Measurements from ENCODE around the gene GRAMD2B.

GRAMD2B gene

DNA sequence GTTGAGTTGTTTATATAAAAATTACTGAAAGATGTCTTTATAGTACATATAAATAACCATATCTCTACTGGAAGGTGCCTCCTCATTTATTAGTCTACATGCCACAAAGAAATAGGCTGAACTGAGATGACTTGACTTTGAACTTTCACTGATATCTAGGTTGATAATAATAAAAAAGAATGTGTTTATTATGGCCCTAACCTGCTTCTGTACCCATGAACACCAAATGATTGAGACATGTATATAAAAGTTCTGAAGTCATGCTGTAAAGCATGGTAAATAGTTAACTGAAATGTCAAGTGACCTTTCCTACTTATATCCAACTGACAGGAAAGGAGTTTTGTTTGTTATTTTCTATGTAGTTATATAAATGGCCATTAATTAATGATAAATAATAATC is 33.2 kb upstream of the GRAMD2B start:
- no peak overlapping the region for H3K9ac ChIP-seq (ENCODE audit: low read depth, low read length, poor library complexity, severe bottlenecking)

DNA sequence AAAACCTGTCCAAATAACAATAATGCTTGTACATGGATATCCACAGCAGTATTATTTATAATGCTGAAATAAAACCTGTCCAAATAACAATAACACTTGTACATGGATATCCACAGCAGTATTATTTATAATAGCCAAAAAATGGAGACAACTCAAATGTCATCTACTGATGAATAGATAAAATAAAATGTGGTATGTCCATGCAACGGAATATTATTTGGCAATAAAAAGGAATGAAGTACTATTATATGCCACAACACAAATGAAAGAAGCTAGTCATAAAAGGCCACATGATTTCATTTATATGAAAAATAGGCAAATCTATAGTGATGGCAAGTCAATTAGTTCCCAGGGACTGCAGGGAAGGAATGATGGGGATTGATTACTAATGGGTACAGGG is 31.8 kb upstream of the GRAMD2B start:
- H3K9me2 ChIP-seq (replicated peaks; ENCODE audit: low read depth, low read length): no peaks in the 10 kb centered on the region
- no peaks in the 10 kb centered on the region for H4K20me1 ChIP-seq (ENCODE audit: insufficient read depth, low read length, poor library complexity, severe bottlenecking)
- H3K4me3 ChIP-seq (ENCODE audit: low read length, poor library complexity, severe bottlenecking): no peak overlapping the region
- H3F3A ChIP-seq (ENCODE audit: low read depth): no peaks in the 10 kb centered on the region
- TF ChIP-seq EZH2phosphoT487 (IDR thresholded peaks at IDR 0.05; ENCODE audit: borderline replicate concordance): no peak
- TF ChIP-seq, protein P1, sequence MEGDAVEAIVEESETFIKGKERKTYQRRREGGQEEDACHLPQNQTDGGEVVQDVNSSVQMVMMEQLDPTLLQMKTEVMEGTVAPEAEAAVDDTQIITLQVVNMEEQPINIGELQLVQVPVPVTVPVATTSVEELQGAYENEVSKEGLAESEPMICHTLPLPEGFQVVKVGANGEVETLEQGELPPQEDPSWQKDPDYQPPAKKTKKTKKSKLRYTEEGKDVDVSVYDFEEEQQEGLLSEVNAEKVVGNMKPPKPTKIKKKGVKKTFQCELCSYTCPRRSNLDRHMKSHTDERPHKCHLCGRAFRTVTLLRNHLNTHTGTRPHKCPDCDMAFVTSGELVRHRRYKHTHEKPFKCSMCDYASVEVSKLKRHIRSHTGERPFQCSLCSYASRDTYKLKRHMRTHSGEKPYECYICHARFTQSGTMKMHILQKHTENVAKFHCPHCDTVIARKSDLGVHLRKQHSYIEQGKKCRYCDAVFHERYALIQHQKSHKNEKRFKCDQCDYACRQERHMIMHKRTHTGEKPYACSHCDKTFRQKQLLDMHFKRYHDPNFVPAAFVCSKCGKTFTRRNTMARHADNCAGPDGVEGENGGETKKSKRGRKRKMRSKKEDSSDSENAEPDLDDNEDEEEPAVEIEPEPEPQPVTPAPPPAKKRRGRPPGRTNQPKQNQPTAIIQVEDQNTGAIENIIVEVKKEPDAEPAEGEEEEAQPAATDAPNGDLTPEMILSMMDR (conservative IDR thresholded peaks at IDR 0.05; ENCODE audit: low read length): no peak
- H3K4me1 ChIP-seq (ENCODE audit: insufficient read depth, low read length, poor library complexity, severe bottlenecking): no peaks in the 10 kb centered on the region
- no peaks in the 10 kb centered on the region for H3K9me3 ChIP-seq (ENCODE audit: insufficient read depth, low read depth, low read length)
- no peaks in the 10 kb centered on the region for H3K79me2 ChIP-seq (ENCODE audit: insufficient read depth, low read length)
- no peak overlapping the region for H3K4me2 ChIP-seq (ENCODE audit: low read depth, low read length, poor library complexity, severe bottlenecking)
- no peak overlapping the region for H3K9ac ChIP-seq (ENCODE audit: low read depth, low read length, poor library complexity, severe bottlenecking)
- no peak overlapping the region for H2AFZ ChIP-seq (ENCODE audit: low read length)
- H3K27me3 ChIP-seq (ENCODE audit: insufficient read depth, low read length, poor library complexity, severe bottlenecking): no peaks in the 10 kb centered on the region
- H3K36me3 ChIP-seq (ENCODE audit: insufficient read depth, low read length): no peaks in the 10 kb centered on the region

More for the DNA sequence above, 33.2 kb upstream of the GRAMD2B start:
- H3K4me3 ChIP-seq (ENCODE audit: low read length, poor library complexity, severe bottlenecking): no peak overlapping the region
- no peaks in the 10 kb centered on the region for H3K27me3 ChIP-seq (ENCODE audit: insufficient read depth, low read length, poor library complexity, severe bottlenecking)
- H3K4me2 ChIP-seq (ENCODE audit: low read depth, low read length, poor library complexity, severe bottlenecking): no peak overlapping the region
- no peak for TF ChIP-seq EZH2phosphoT487 (IDR thresholded peaks at IDR 0.05; ENCODE audit: borderline replicate concordance)
- TF ChIP-seq, protein P1 (conservative IDR thresholded peaks at IDR 0.05; ENCODE audit: low read length): no peak
- no peaks in the 10 kb centered on the region for H3F3A ChIP-seq (ENCODE audit: low read depth)
- no peaks in the 10 kb centered on the region for H3K4me1 ChIP-seq (ENCODE audit: insufficient read depth, low read length, poor library complexity, severe bottlenecking)
- no peaks in the 10 kb centered on the region for H4K20me1 ChIP-seq (ENCODE audit: insufficient read depth, low read length, poor library complexity, severe bottlenecking)
- H3K9me3 ChIP-seq (ENCODE audit: insufficient read depth, low read depth, low read length): no peaks in the 10 kb centered on the region
- H3K9me2 ChIP-seq (replicated peaks; ENCODE audit: low read depth, low read length): no peaks in the 10 kb centered on the region
- H3K36me3 ChIP-seq (ENCODE audit: insufficient read depth, low read length): no peaks in the 10 kb centered on the region
- H3K79me2 ChIP-seq (ENCODE audit: insufficient read depth, low read length): no peaks in the 10 kb centered on the region
- no peak overlapping the region for H2AFZ ChIP-seq (ENCODE audit: low read length)

GRCh38 chr5:126394211-126394788 is 28.9 kb upstream of the GRAMD2B start:
- H3K79me2 ChIP-seq (ENCODE audit: insufficient read depth, low read length): no peaks in the 10 kb centered on the region
- H4K20me1 ChIP-seq (ENCODE audit: insufficient read depth, low read length, poor library complexity, severe bottlenecking): no peaks in the 10 kb centered on the region
- H2AFZ ChIP-seq (ENCODE audit: low read length): no peak overlapping the region
- H3K9me3 ChIP-seq (ENCODE audit: insufficient read depth, low read depth, low read length): no peaks in the 10 kb centered on the region
- no peaks in the 10 kb centered on the region for H3F3A ChIP-seq (ENCODE audit: low read depth)
- H3K9me2 ChIP-seq (replicated peaks; ENCODE audit: low read depth, low read length): no peaks in the 10 kb centered on the region
- no peaks in the 10 kb centered on the region for H3K27me3 ChIP-seq (ENCODE audit: insufficient read depth, low read length, poor library complexity, severe bottlenecking)
- TF ChIP-seq EZH2phosphoT487 (IDR thresholded peaks at IDR 0.05; ENCODE audit: borderline replicate concordance): no peak
- TF ChIP-seq, protein P1 (conservative IDR thresholded peaks at IDR 0.05; ENCODE audit: low read length): no peak
- no peak overlapping the region for H3K4me3 ChIP-seq (ENCODE audit: low read length, poor library complexity, severe bottlenecking)
- H3K36me3 ChIP-seq (ENCODE audit: insufficient read depth, low read length): no peaks in the 10 kb centered on the region
- H3K9ac ChIP-seq (ENCODE audit: low read depth, low read length, poor library complexity, severe bottlenecking): no peak overlapping the region
- H3K4me1 ChIP-seq (ENCODE audit: insufficient read depth, low read length, poor library complexity, severe bottlenecking): no peaks in the 10 kb centered on the region
- no peak overlapping the region for H3K4me2 ChIP-seq (ENCODE audit: low read depth, low read length, poor library complexity, severe bottlenecking)

Measured in Loucy (cell line).